ENCODE data around the gene RIMS4.

- no peak for TF ChIP-seq POLR2A (IDR thresholded peaks at IDR 0.05)
- TF ChIP-seq CTCF (IDR thresholded peaks at IDR 0.05), result no peak
- TF ChIP-seq EP300 (IDR thresholded peaks at IDR 0.05), result no peak
Observed at GRCh38 chr20:44742304-44743079, 67.9 kb downstream of the RIMS4 start.

Data from ovary (tissue), 3 donors.